ENCODE data around the gene NCK1.
A peak's percentile ranks its signal among the peaks of the same experiment; 100 is the strongest.

NCK1 gene

DNA sequence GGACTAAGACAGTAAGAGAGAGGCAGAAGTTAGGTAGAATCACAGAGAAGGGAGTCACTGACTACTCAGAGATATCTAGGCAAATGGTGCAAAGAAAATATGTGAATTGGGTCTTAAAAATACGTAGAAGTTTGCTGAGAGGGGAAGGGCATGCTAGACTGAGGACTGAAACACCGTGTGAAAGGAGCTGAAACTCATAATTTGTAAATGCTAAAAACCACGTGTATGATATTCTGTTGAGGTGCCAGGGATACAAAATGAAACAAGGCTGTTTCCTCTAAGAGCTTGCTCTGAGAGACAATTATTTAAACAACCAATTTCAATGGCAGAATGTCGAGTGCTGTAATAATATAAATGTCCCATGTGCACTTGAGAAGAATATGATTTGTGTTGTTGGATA lies 47.2 kb downstream of the NCK1 start:
- DNase-seq, result no peak

DNA sequence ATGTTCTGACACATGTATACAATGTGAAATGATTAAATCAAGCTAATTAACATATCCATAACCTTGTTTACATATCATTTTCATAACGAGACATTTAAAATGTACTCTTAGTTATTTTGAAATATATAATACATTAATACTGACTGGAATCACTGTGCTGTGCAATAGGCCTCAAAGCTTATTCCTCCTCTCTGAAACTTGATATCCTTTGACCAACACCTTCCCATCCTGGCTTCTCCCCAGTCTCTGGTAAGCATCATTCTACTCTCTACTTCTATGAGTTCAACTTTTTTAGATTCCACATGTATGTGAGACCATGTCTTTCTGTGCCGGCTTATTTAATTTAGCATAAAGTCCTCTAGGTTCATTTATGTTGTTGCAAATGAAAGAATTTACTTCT lies 48.7 kb downstream of the NCK1 start:
- no peak for DNase-seq

GRCh38 chr3:136913168-136913567 lies 51.2 kb downstream of the NCK1 start:
- DNase-seq, result no peak

- DNase-seq, result no peak
Measured at GRCh38 chr3:136914739-136915138, 52.7 kb downstream of the NCK1 start.

DNA sequence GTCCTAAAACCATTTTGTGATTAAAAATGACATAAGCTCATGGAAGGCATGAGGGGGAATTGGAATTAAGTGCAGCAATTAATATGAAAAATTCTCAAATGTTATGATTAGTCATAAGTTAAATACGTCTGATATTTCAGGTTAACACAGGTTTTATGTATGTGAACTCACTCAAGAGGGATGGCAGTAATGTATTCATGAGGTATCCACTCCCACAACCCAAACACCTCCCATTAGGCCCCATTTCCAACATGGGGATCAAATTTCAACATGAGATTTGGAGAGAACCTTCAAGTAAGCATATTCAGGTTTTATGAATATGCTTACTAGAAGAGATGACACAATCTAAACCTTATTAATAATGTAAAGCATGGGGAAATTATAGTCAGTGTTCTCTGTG lies 54.2 kb downstream of the NCK1 start:
- no peak for DNase-seq

DNA sequence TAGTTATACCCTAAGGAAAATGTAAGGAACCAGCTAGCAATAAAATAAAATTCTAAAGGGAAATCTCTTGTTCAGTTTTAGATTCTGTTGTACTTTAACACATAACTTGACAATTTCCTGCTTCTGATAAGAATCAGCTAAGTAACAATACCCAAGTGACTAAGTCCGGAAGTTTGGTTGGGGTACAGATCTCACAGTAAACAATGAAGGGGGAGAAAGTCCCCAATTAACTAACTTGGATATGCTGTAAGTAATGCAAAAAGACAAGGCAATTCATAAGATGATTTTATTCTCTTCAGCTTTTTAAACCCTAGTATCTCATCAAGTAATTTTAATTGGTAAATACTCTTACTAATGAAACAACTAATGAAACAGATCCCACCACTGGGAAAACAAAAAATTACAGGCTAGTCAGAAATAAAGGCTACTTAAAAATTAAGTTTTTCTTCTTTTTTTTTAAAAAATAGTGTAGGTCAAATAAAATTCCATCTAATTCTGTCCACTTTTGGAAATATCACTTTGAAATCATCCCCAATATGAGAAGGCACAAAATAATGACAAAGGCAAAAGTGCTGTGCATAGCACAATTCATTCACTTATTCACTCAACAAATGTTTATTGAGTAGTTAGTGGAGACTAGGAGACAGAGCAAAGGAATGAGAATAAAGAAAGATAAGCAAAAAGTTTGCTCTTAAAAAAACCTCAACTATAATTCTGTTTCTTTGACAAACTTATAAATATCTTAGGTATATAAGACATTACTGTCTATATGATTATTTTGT lies 58.0 kb downstream of the NCK1 start:
- DNase-seq, result no peak

DNA sequence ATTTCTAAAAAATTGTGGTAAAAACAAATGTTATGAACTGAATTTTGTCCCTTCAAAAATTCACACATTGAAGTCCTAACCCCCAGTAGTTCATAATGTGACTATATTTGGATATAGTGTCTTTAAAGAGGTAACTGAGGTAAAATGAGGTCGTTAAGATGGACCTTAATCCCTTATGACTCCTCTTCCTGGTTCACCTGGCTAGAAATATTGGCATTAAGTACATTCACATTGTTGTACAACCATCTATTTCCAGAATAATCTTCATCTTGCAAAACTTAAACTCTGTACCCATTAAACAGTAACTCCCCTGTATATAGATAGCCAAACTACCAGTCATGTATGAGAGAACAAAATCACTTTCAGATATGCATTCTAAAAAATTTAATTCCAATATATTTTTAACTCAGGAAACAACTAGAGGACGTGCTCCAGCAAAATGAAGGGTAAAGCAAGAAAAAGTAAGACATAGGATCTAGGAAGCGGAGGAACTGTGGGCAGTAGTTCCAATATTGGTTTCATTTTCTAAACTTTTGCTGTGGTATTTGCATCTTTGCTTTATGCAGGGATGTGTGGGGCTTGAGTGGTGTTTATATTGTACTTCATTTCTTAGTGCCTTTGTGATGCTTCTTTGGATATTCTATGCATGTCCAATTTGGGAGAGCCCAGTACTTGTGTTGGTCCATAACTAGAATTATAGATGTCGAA lies 59.0 kb downstream of the NCK1 start:
- DNase-seq, result no peak

DNA sequence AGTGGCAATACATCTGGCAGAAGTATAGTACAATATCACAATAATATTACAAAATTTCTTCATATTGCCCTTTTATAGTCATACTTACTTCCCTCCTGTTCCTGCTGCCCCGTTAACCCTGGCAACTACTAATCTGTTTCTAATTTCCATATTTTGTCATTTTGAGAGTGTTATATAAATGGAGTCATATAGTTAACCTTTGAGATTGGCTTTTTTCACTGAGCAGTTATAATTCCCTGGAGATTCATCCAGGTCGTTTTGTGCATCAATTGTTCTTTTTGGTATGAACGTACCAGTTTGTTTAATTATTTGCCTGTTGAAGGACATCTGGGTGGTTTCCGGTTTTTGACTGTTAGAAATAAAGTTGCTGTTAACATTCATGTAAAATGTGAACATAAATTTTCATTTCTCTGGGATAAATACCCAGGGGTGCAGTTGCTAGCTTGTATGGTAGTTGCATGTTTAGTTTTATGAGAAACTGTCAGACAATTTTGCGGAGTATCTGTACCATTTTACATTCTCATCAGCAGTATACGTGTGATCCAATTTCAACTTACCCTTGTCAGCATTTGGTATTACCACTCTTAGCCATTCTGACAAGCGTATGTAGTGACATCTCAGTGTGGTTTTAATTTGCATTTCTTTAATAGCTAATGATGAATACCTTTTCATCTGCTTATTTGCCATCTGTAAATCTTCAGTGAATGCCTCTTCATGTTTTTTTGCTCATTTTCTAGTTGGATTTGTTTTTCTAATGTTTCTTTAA lies 63.6 kb downstream of the NCK1 start:
- DNase-seq, result no peak

GRCh38 chr3:136928240-136928639 lies 66.2 kb downstream of the NCK1 start:
- DNase-seq, result no peak

GRCh38 chr3:136929977-136930670 lies 68.1 kb downstream of the NCK1 start:
- peak; percentile 58 for DNase-seq

GRCh38 chr3:136931606-136932005 lies 69.6 kb downstream of the NCK1 start:
- no peak for DNase-seq

DNA sequence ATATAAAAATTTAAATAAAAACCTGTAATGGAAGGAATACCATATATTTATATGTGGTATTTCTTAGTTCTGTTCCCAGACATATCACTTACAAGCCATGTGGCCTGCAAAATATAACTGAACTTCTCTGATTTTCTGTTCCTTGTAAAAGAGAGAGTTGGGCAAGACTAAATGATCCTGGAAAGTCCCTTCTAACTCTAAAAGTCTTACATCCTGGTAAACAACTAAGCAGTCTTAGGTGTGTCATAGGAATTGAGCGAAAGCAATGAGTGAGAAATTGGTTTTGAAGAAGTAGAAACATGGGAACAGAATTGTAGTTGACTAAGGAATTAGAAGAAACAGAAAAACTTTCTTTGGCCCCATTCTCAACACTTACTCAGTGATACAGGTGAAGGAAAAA lies 70.5 kb downstream of the NCK1 start:
- DNase-seq, result no peak

GRCh38 chr3:136932978-136933772 lies 71.2 kb downstream of the NCK1 start:
- no peak for DNase-seq

- DNase-seq, result no peak
Measured at GRCh38 chr3:136937175-136937574, 75.2 kb downstream of the NCK1 start.

GRCh38 chr3:136937851-136938250 lies 75.8 kb downstream of the NCK1 start:
- no peak for DNase-seq

- DNase-seq, result no peak
Measured at GRCh38 chr3:136938334-136938733, 76.3 kb downstream of the NCK1 start.

DNA sequence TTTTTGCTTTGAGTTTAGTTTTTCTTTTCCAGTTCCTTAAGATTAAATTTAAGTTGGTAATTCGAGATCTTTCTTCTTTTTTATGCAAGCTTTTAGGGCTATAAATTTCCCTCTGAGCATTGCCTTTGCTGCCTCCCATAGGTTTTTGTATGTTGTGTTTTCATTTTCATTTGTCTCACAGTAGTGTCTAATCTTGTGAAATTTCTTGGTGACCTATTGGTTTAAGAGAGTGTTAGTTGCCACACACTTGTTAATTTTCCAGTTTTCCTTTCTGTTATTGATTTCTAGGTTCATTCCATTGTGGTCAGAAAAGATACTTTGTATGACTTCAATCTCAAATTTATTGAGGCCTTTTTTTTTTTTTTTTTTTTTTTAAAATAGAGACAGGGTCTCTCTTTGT lies 77.5 kb downstream of the NCK1 start:
- no peak for DNase-seq

DNA sequence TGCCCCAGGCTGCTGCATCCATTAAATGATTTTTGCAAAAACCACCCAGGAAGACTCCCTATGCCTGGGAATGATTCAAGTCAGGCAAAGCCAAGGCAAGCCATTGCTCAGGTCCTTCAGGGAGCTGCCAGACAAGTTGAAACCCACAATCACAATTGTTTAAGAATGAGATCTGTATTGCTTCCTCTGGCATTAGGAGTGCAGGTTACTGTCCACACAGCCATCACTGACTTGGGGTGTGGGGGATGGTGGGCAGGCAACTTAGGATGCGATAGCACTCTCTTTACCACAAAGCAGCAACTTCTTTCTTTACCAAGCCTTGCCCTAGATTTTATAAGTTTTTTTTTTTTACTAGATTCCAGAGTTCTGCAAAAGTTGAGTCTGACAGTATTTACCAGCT lies 80.8 kb downstream of the NCK1 start:
- DNase-seq, result no peak

DNA sequence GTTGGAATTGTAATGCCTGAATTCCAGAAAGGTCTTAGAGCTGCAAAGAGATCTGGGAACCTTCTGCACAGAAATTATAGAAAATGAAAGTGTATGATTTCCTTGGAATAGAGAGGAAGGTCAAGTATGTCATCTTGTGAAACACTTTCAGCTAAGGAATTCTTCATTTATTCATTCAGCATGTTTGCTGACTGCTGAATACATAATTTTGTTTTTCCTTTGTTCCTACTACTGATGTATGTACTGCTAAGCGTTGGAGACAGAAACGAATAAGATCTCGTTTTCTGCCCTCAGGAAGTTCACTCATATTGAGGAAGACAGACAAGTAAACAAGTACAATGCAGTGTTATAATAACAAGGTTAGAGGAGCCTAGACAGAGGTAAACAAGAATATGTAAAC lies 81.4 kb downstream of the NCK1 start:
- no peak for DNase-seq

GRCh38 chr3:136946978-136947377 lies 85.0 kb downstream of the NCK1 start:
- DNase-seq, result no peak

- no peak for DNase-seq
Measured at GRCh38 chr3:136947477-136947876, 85.5 kb downstream of the NCK1 start.

GRCh38 chr3:136949146-136949545 lies 87.1 kb downstream of the NCK1 start:
- no peak for DNase-seq

Data from right forelimb (tissue), 1 donor.